HG03520 (cell line): ENCODE results near the gene SYTL3.
"Not testable (repeated sequence)": the region's sequence is repeated elsewhere in the genome, so short reads cannot be mapped to it uniquely, and the experiment has no call there.

Source experiments
- ATAC-seq: cut with Tn5 transposase; IDR thresholded peaks from one replicate; pipeline ENCODE4 v1.9.1; 2021; ENCODE audit warnings: mild to moderate bottlenecking, moderate library complexity; ENCODE audit not compliant: unreplicated experiment

Gene SYTL3

GRCh38 chr6:158621694-158622544 is 27.9 kb upstream of the SYTL3 start:
- no peak for ATAC-seq

DNA sequence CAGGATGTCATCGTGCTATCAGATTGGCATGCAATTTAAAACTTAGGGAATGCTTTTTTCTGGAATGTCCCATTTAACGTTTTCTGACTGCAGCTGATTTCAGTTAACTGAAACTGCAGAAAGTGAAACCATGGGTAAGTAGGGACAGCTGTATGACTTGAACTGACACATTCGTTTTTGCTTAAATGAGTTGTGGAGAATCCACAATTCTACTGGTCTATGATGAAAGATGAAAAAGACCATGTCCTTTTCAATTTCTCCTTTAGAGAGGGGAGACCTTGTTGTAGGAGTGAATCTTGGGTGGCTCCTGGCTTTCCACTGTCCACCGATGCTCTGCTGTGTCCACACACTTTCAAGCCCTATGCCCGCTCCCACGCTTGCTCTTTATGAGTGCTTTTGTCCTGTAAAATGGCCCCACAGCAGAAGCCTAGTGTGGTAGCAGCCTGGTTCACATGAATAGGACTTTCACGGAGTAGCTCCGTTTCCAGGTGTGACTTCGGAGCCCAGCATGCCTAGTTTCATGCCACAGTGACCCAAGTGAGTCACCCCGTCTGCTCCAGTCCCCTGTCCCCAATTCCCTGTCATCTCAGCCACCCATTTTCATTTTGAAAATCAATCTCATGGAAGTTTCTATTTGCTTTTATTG is 27.2 kb upstream of the SYTL3 start:
- no peak for ATAC-seq

- ATAC-seq: no peak
Measured at GRCh38 chr6:158624684-158625682, 24.9 kb upstream of the SYTL3 start.

GRCh38 chr6:158625881-158626305 is 24.0 kb upstream of the SYTL3 start:
- ATAC-seq: no peak

DNA sequence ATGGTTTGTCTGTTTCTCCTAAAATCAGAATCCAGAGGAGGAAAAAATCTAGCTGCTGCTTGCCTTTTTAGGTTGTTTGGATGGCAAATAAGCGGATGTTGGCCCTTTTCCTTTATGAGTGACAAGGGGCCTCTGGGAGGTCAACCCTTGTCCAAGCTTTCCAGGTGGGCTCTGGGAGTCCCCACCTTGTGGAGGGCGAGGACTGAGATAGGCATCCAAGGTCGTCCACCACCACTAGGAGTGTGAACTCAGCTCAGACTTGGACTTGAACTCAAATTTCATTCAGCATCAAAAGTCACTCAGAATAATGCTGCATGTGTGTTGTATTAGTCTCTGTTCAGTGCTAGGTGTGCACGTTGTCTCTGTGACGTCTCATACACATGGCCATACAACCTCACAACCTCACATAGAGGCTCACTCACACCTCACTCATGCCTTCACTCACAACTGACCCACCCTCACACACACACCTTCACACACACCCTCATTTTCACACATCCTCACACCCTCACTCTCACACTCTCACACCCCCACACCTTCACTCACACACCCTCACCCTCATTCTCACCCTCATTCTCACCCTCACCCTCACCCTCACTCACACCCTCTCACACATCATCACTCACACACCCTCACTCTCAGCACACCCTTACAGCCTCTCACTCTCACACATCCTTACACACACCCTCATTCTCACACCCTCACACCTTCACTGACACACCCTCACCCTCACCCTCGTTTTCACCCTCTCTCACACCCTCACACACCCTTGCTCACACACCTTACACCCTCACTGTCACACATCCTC is 23.3 kb upstream of the SYTL3 start:
- no peak for ATAC-seq

- ATAC-seq: no peak
Measured at GRCh38 chr6:158627168-158627939, 22.5 kb upstream of the SYTL3 start.

DNA sequence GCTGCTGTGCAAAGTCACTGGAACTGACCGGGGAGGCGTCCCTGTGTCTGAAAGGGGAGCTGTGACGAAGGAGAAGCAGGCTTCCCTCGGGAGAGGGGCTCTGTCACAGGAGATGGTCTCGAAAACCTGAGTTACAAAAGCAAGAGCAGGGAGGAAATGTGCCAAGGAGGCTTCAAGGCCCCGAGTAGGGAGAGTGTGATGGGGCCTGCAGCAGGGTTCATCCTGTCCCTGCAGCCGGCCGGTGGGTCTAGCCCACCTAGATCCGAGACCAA is 22.0 kb upstream of the SYTL3 start:
- no peak for ATAC-seq

GRCh38 chr6:158628542-158628941 is 21.3 kb upstream of the SYTL3 start:
- ATAC-seq: no peak

DNA sequence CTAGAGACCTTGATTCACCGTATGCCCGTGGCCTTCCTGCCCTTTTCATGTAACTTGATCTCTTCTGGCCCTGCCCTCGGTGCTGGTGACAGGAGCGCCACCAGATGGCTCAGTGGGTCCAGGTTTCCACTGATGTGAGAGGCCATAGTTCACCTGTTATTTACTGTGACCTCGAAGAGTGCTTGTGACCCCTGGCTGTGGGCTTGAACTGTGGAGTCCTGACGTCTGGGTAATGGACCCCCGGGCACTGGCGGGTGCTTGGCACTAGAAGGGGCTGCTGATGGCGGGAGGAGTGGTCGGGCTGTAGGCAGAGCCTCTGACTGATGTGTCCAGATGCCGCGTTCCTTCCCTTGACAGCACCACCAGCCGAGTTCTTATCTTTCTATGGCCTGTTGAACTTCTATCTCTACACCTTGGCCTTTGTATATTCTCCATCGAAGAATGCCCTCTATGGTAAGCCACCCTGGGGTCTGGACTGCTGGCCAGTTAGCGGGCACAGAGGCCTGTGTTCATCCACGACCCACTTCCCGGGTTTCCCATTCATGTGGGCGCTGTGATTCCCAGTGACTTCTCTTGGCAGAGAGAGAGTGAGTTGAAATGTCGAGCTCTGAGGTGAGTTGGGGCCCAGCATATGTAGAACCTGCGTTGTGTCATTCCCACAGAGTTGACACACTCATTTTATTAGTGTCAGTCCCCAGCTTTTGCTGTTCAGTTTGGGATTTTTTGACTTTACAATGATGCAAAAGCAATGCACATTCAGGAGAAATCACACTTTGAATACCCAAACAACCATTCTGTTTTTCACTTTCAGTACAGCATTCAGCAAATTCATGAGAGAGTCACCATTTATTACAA is 20.3 kb upstream of the SYTL3 start:
- no peak for ATAC-seq

DNA sequence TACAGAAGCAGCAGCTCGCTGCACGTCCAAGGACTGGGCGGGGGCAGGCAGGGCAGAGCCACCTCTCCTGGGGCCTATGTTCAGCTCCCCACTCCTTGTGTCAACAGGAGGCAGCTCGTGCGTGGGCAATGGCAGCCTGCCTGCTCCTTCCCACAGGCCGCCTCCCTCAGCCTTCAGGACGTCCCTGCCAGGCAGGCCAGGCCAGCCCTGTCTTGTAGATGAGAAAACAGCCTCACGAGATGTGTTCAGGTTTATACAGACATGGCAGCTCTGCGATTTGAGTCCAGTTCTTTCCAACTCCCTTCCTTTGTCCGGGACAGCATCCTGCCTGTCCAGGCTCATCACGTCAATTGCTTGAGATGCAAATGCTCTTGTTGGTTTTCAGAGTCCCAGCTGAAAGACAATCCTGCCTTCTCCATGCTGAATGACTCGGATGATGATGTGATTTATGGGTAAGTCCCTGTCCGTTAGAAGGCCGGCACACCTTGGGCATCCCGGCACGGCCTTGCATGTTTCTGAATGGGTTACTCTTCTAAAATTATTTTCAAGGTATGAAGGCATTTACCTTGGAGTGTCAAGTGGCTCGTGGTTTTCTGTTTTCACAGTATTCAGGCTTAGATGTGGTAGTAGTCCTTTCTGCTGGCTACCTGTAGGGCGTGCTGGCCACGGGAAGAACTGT is 18.8 kb upstream of the SYTL3 start:
- no peak for ATAC-seq

DNA sequence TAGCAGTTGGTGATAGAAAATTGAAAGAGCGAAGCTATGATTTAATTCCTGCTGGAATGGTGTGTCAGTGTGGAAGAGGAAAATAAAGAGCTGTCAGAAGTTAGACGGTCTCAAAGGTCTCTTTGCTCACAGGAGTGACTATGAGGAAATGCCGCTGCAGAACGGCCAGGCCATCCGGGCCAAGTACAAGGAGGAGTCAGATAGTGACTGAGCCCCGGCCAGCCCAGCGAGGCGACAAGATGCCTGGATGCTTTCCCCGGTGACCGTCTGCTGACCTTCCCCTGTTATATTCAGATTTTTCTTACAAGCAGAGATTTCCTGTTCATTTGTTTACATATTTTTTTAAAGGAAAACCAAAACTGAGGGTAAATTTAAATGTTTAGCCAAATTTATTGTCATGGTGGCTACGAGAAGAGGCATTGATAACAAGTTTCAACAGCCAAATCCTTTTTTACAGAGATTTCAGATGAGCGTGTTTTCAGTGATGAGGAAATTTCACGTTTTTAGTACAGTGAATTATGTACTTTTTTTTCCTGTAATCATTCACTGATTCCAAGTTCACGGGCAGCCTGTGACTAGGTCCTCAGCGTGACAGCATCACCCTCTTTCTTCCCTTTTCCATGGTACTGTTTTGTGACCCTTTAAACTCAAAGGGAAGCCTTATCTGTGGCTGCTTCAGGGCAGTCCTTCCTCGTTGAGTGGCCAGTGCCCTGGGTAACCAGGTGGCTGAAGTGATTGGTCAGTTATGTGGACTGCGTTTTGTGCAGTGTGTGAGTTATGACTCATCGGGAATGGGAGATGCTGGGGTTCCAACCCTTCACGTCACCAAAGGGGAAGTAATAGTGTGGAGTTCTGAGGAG is 17.9 kb upstream of the SYTL3 start:
- no peak for ATAC-seq

- ATAC-seq: not testable (repeated sequence)
Measured at GRCh38 chr6:158632538-158633119, 17.2 kb upstream of the SYTL3 start.

GRCh38 chr6:158633127-158633526 is 16.7 kb upstream of the SYTL3 start:
- ATAC-seq: no peak

GRCh38 chr6:158634695-158635426 is 15.0 kb upstream of the SYTL3 start:
- no peak for ATAC-seq

DNA sequence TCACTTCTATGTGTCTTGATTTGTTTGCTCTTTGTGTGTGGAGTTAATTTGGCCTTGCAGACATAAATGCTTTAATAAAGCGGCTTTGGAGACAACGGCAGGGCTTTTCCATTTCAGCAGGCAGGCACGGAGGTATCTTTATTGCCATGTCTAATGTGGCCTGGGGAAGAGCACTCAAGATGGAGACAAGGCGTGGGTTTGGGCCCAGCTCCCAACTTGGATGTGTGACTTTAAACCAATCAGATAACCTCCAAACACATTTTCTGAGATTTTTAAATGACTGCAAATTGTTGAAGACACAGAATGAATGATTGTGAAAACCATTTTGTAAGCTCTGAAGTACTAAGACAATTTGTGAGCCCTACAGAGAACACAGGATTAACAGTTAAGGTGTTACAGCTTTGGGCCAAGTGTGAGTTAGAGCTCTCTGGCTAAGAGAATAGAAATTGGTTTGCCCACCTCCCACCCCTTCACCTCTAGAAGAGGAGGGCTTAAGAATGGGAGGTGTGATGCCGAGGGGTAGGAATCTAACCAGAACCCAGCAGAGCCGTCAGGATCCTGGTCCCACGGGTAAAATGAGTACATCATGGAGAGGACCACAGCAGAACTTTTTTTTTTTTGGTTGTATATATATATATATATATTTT is 14.3 kb upstream of the SYTL3 start:
- ATAC-seq: no peak

GRCh38 chr6:158636778-158637177 is 13.1 kb upstream of the SYTL3 start:
- no peak for ATAC-seq
